Psoas muscle (tissue), 8 donors: ENCODE data around the gene GKN2. TPM values are rescaled to one million over a fixed set of nuclear protein-coding genes. Genes with fewer than 3 reads are reported as not detected.

Experiments used
- ATAC-seq, 4 donors: fragments of 200-7000 bp; cut with Tn5 transposase; one replicate each; pipeline ENCODE4 v1.9.1; 2020; ENCODE audit warnings: moderate library complexity in 3 of 4, mild to moderate bottlenecking in 2 of 4
- DNase-seq, 2 donors: peaks; one replicate each; pipeline ENCODE4 v3.0.0-alpha.2; 2020
- H3K27ac ChIP-seq: fragments of 200-600 bp; one replicate; pipeline ENCODE4 v1.8.0; 2022
- H3K27me3 ChIP-seq, 3 donors: fragments of 200-600 bp in 1 of 3; one replicate each; pipeline versions ENCODE4 v1.6.1 to v1.8.0; 2013 to 2022; ENCODE audit warnings: low read length in 2 of 3, mild to moderate bottlenecking in 2 of 3, moderate library complexity in 1 of 3; ENCODE audit not compliant: insufficient read depth in 3 of 3
- H3K36me3 ChIP-seq, 2 donors: fragments of 200-600 bp in 1 of 2; one replicate each; pipeline versions ENCODE4 v1.6.1 to v1.8.0; 2013 to 2022; ENCODE audit warnings: low read depth in 1 of 2, mild to moderate bottlenecking in 1 of 2, moderate library complexity in 1 of 2; ENCODE audit not compliant: insufficient read depth in 1 of 2
- H3K4me1 ChIP-seq: fragments of 200-600 bp; one replicate; pipeline ENCODE4 v1.8.0; 2022
- H3K4me3 ChIP-seq: fragments of 200-600 bp; one replicate; pipeline ENCODE4 v1.8.0; 2022; ENCODE audit warnings: mild to moderate bottlenecking
- H3K9me3 ChIP-seq: fragments of 200-600 bp; one replicate; pipeline ENCODE4 v1.8.0; 2022
- WGBS, 3 donors: extraction: QIAGEN DNeasy Blood & Tissue Kit; methylation state at CpG; one replicate each; pipeline versions ENCODE4 v1.1.6 to v1.1.7; 2013; 5-methylcytosine and 5-hydroxymethylcytosine counted together
- intact Hi-C, 2 donors: fragments of 100-400 bp; cut with DNase I; formaldehyde crosslinking; loops; one replicate each; pipeline versions ENCODE4 v1.11.0 to v1.14.2; 2022
- polyA plus RNA-seq, 3 donors: library from polyadenylated mRNA; stranded (reverse); fragments of 200-250 nt; gene quantifications; one replicate each; pipeline ENCODE4 v1.2.3, GENCODE V29; 2013
- total RNA-seq, 4 donors: library from RNA; stranded (reverse); fragmentation: NEBNext Ultra II Directional in 2 of 4; extraction: Animal tissue kit (Norgen Biotek cat#: 25700) in 2 of 4; gene quantifications; one replicate each; pipeline versions ENCODE4 v1.2.1 to v1.2.4, GENCODE V29; 2021 to 2023
- TF ChIP-seq, protein P1 (sequence below): fragments of 200-600 bp; IDR thresholded peaks from one replicate; pipeline ENCODE4 v1.8.0; 2022; ENCODE audit warnings: antibody characterized with exemption
- donor health status: healthy with polysubstance abuse.
- donor health status: DM: no; HTN: no; CAD: no; lungs with moderate emphysema.
- donor health status: Bipolar disorder and iron deficiency.
- donor health status: healthy.
- donor health status: DM: yes; HTN: yes; CAD: no.
- donor health status: DM: no; HTN: no; CAD: no.
- donor health status: DM: no; HTN: no; CAD: no.
- donor health status: DM: yes; HTN: yes; CAD: no.

The GKN2 gene
- total and polyA plus RNA-seq, 7 donors = not detected

DNA sequence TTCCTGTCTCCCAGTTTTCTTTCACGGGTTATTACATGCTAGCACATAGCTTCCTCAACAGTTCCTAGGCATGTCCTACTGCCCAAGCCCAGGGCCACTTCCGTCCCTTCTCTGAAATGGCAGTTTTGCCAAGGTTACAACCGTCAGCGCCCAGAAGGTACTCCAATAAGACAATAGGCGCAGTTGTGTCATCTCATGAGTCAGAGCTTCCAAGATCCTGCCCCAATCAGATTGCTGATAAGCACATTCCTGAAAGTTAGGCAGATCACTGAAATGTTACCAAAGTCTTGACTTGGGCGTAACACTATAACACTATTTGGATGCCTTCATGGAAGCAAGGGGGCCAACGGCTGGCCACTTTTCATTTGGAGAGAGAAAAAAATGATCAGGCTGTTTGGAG, 34.2 kb downstream of the GKN2 start:
- intact Hi-C loops = no loop called here
- no peaks in the 10 kb centered on the region for H3K36me3 ChIP-seq
- WGBS, 3 donors = 88 to 89% (median 88%) methylated on average over 7 of the region's 7 CpGs
- no peaks in the 10 kb centered on the region for H3K9me3 ChIP-seq
- DNase-seq = no peak
- TF ChIP-seq, protein P1, sequence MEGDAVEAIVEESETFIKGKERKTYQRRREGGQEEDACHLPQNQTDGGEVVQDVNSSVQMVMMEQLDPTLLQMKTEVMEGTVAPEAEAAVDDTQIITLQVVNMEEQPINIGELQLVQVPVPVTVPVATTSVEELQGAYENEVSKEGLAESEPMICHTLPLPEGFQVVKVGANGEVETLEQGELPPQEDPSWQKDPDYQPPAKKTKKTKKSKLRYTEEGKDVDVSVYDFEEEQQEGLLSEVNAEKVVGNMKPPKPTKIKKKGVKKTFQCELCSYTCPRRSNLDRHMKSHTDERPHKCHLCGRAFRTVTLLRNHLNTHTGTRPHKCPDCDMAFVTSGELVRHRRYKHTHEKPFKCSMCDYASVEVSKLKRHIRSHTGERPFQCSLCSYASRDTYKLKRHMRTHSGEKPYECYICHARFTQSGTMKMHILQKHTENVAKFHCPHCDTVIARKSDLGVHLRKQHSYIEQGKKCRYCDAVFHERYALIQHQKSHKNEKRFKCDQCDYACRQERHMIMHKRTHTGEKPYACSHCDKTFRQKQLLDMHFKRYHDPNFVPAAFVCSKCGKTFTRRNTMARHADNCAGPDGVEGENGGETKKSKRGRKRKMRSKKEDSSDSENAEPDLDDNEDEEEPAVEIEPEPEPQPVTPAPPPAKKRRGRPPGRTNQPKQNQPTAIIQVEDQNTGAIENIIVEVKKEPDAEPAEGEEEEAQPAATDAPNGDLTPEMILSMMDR = no peak
- H3K4me3 ChIP-seq = no peak overlapping the region
- no peaks in the 10 kb centered on the region for H3K4me1 ChIP-seq
- no peak overlapping the region for H3K27ac ChIP-seq
- H3K27me3 ChIP-seq = no peaks in the 10 kb centered on the region
- no peak for ATAC-seq

- ATAC-seq (no peak), DNase-seq (no peak)
- Histone ChIP-seq H3K27ac (no peak overlapping the region), H3K9me3 (no peaks in the 10 kb centered on the region), H3K36me3 (no peaks in the 10 kb centered on the region), H3K4me1 (no peaks in the 10 kb centered on the region), H3K4me3 (no peak overlapping the region), H3K27me3 (no peaks in the 10 kb centered on the region)
- TF ChIP-seq, protein P1 = no peak
- 59 to 75% (median 65%) methylated on average over 3 of the region's 3 CpGs for WGBS, 3 donors
- intact Hi-C loops = no loop called here
These were observed 35.5 kb downstream of the GKN2 start for GRCh38 chr2:68917034-68917718.

DNA sequence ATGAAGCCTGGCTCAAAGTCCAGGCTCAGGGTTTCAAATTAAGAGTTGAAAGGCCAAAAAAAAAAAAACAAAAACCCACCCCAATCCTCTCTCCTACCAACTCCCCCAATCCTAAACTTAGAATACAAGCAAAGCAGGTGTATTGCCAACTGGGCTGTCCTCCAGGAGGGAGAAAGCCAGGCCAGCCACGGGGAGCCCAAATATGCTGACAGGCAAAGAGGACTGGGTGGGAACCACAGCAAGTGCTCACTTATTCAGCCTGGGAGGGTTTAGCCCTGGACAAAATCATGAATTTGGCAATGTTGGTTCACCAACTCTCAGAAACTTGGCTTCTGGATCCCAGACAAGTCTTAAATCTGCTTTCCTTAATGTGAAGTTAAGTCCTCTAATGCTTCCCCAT, 36.5 kb downstream of the GKN2 start:
- H3K4me3 ChIP-seq = no peak overlapping the region
- DNase-seq (no peak), ATAC-seq (no peak)
- no peak overlapping the region for H3K27ac ChIP-seq
- no peaks in the 10 kb centered on the region for H3K4me1 ChIP-seq
- H3K9me3 ChIP-seq = no peaks in the 10 kb centered on the region
- no peaks in the 10 kb centered on the region for H3K36me3 ChIP-seq
- TF ChIP-seq, protein P1 = no peak
- WGBS, 3 donors = 21 to 38% (median 29%) methylated on average over 1 of the region's 1 CpG
- no peaks in the 10 kb centered on the region for H3K27me3 ChIP-seq
- intact Hi-C loops = no loop called here

- TF ChIP-seq, protein P1 = no peak
- H3K4me3 ChIP-seq = no peak overlapping the region
- no peaks in the 10 kb centered on the region for H3K36me3 ChIP-seq
- intact Hi-C loops = no loop called here
- no peak for ATAC-seq
- DNase-seq = no peak
- 91 to 97% (median 94%) methylated on average over 4 of the region's 4 CpGs for WGBS, 3 donors
- H3K9me3 ChIP-seq = no peaks in the 10 kb centered on the region
- H3K4me1 ChIP-seq = no peaks in the 10 kb centered on the region
- H3K27ac ChIP-seq = no peak overlapping the region
- H3K27me3 ChIP-seq = no peaks in the 10 kb centered on the region
These were observed 37.3 kb downstream of the GKN2 start for GRCh38 chr2:68915393-68915792.

- Histone ChIP-seq H3K4me1 (no peaks in the 10 kb centered on the region), H3K27me3 (no peaks in the 10 kb centered on the region), H3K36me3 (no peaks in the 10 kb centered on the region), H3K4me3 (no peak overlapping the region), H3K27ac (no peak overlapping the region), H3K9me3 (no peaks in the 10 kb centered on the region)
- WGBS, 3 donors = 94 to 98% (median 95%) methylated on average over 3 of the region's 3 CpGs
- ATAC-seq = no peak
- TF ChIP-seq, protein P1 = no peak
- no peak for DNase-seq
- intact Hi-C loops = no loop called here
These were observed 39.3 kb downstream of the GKN2 start for GRCh38 chr2:68913359-68913758.
